NCI-H146 treated with DMSO at 0.1 percent for 48 hours (cell line): Measurements from ENCODE around the gene SLC35E4.
"Not testable (repeated sequence)": the region's sequence is repeated elsewhere in the genome, so short reads cannot be mapped to it uniquely, and the experiment has no call there.

Source experiments
- DNase-seq: peaks from one replicate; lab custom pipeline; 2025; ENCODE audit not compliant: unreplicated experiment; lab: John Stamatoyannopoulos, UW

The SLC35E4 gene, protein sequence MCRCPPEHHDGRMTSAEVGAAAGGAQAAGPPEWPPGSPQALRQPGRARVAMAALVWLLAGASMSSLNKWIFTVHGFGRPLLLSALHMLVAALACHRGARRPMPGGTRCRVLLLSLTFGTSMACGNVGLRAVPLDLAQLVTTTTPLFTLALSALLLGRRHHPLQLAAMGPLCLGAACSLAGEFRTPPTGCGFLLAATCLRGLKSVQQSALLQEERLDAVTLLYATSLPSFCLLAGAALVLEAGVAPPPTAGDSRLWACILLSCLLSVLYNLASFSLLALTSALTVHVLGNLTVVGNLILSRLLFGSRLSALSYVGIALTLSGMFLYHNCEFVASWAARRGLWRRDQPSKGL

GRCh38 chr22:30635273-30636225, at the start of gene SLC35E4:
Gene SLC35E4, plus strand, starts transcription at chr22:30635781. Its CDS starts 670 bp downstream, at chr22:30636451.
- peak; percentile 54 for DNase-seq

- no peak for DNase-seq
These were observed 49.2 kb upstream of the SLC35E4 start for GRCh38 chr22:30586414-30586813.

DNA sequence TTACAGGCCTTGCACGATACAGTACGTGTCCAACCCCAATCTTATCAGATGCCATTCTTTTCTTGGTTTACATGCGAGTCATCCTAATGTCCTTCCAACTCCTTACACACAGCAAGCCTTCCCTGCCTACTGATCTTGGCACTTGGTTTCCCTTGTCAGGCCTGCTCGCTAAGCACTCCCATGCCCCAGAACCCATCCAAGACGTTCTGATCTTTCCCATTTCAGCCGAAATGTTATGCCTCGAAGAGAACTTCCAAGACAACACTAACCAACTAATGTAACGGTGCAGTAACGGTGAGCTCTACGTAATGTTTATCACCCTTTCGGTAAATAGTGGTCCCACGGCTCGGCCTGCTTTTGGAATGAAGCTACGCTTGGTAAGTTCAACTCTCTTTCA, 44.4 kb upstream of the SLC35E4 start:
- DNase-seq, result no peak

GRCh38 chr22:30591588-30592359, 43.8 kb upstream of the SLC35E4 start, which contains the start of gene PES1:
Gene PES1, minus strand, starts transcription at chr22:30591910. Its CDS starts 77 bp downstream, at chr22:30591833.
- DNase-seq, result peak; percentile 91

DNA sequence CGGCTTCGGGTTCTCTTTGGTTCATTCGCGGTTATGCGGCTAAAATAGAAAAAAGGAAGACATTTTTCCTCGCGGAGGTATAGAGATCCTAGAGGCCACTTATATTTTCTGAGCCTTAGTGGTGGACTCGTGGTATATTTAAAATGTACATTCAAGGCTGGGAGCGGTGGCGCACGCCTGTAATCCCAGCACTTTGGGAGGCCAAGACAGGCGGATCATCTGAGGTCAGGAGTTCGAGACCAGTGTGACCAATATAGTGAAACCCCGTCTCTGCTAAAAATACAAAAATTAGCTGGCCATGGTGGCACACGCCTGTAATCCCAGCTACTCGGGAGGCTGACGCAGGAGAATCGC, 43.2 kb upstream of the SLC35E4 start:
- not testable (repeated sequence) for DNase-seq

DNA sequence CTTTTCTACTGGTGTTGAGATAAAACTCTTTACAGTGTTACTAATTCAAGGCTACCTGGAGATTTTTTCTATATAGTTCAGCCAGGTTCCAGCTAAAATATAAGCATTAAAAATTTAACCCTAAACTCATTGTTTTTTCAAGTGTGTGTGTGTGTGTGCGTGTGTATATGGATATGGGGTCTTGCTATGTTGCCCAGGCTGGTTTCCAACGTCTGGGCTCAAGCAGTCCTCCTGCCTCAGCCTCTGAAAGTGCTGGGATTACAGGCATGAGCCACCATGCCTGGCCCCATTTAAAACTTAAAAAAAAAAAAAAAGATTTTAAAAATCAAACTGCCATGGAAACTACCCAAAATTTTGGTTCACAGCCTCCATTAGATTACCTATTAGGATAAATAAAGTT, 39.4 kb upstream of the SLC35E4 start:
- no peak for DNase-seq

- DNase-seq, result no peak
These were observed 38.7 kb upstream of the SLC35E4 start for GRCh38 chr22:30596886-30597285.

DNA sequence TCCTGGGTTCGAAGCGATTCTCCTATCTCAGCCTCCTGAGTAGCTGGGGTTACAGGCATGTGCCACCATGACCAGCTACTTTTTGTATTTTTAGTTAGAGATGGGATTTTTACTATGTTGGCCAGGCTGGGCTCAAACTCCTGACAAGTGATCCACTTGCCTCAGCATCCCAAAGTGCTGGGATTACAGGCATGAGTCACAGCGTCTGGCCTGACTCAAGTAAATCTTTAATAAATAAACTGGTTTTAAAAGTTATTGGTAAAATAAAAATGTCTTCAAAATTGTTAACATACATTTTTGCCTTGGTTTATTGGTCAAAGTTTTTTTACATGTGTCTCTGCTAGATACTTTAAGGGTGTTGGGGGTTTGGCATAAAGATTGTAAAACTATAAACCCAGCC, 36.6 kb upstream of the SLC35E4 start:
- DNase-seq, result no peak

- DNase-seq, result no peak
These were observed 34.7 kb upstream of the SLC35E4 start for GRCh38 chr22:30600921-30601320.

- no peak for DNase-seq
These were observed 34.1 kb upstream of the SLC35E4 start for GRCh38 chr22:30601464-30601863.

DNA sequence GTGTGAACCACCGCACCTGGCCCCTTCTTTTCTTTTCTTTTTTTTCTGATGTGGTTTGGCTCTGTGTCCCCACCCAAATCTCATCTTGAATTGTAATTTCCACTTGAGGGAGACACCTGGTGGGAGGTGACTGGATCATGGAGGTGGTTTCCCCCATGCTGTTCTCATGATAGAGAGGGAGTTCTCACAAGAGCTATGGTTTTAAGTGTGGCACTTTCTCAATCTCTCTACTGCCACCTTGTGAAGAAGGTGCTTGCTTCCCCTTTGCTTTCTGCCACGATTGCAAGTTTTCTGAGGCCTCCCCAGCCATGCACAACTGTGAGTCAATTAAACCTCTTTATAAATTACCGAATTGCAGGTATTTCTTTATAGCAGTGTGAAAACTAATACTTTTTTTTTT, 33.5 kb upstream of the SLC35E4 start:
- peak; percentile 22 for DNase-seq

GRCh38 chr22:30603801-30604200, 31.8 kb upstream of the SLC35E4 start:
- DNase-seq, result no peak

DNA sequence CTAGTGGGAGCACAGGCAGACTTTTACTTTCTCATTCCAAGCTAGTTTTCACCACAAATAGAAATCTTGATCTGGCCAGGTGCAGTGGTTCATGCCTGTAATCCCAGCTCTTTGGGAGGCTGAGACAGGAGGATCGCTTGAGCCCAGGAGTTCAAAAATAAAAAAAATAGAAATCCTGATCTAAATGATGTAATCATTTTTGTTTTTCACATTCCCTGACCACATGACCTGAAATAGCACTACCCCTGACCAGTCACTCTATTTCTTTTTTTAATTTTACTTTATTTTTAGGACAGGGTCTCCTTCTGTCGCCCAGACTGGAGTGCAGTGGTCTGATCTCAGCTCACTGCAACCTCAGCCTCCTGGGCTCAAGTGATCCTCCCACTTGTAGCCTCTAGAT, 30.9 kb upstream of the SLC35E4 start:
- DNase-seq, result no peak

DNA sequence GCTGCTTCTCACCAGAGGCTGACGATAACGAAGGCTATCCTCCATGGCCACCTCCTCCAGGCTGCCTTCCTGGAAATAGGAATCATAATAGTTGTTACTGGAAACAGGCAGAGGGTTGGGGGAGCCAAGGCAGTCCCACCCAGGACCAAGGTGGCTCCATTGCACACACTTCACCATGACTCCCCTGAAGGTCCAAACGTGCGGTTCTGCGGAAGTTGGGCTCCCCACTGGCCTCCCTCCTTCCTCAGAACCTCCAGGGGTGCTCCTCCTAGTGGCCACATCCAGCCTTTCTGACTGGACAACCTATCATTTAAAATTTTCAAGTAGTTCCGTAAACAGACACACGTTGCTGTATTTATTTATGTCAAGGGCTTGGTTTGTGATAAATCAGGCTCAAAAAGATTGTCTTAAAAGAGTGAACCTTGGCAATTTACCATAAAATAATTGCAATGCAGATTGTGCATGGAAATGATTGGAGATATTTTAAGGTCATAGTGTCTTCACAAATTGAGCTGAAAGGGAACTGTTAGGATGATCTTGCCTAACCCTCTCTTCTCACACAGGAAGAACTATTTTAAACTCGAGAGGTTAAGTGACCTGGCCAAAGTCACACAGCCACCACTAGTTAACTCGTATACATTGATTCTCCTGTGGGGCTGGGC, 30.0 kb upstream of the SLC35E4 start:
- peak; percentile 12 for DNase-seq

DNA sequence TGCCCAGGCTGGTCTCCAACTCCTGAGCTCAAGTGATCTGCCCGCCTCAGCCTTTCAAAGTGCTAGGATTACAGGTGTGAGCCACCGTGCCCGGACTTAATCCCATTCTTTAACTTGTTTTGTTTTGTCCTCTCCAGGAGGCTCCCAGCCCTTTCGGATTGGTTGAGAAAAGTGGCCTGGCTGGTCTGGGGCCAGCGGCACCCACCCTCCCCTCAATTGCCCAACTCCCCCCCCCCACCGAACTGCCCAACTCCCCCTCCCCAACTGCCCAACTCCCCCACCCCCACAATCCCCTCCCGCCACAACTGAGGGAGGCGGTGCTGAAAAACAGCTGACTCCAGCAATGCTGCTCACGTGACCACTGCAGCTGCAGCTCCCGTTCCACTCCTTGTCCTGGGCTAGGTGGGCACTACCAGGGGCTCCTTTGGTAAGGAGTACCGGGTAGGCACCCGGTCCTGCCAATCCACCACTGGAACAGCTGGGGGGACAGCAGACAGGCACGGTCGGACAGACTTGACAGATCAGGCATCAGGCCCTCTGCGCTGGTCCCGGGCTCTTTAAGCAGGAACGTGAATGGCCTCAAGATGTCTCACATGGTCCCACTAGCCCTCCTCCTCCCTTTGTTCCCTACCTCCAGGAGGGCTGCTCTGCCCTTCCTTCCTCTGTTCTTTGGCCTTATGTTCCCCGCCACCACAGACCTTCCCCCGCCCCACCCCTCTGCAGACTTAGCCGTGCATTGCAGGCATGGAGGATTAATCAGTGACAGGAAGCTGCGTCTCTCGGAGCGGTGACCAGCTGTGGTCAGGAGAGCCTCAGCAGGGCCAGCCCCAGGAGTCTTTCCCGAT, 28.9 kb upstream of the SLC35E4 start, which contains the start of gene TCN2:
Gene TCN2, plus strand, starts transcription at position 720 of the 845 bp plus-strand sequence. CDS start 158 bp downstream, outside the sequence.
- DNase-seq, result peak; percentile 66

DNA sequence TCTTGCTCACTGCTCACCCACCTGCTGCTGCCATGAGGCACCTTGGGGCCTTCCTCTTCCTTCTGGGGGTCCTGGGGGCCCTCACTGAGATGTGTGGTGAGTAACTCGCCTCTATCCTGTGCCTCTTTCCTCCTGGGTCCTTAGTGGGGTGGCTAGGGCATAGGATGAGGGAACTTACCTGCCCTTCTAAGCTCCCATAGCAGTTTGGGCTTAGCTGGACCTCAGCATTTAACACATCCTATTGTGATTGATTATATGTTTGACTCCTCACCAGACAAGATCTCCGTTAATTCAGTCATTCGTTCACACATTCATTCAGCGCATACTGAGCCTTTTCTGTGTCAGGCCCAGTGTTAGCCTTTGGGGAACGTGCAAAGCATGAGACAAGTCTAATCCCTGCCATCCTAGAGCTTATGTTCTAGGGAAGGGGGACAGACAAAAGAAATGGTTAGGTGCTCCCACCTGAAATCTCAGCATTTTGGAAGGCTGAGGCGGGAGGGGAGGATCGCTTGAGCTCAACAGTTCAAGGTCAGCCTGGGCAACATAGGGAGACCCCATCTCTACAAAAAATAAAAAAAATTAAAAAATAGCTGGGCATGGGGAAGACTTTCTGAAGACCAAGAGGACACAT, 28.2 kb upstream of the SLC35E4 start:
- DNase-seq, result no peak

DNA sequence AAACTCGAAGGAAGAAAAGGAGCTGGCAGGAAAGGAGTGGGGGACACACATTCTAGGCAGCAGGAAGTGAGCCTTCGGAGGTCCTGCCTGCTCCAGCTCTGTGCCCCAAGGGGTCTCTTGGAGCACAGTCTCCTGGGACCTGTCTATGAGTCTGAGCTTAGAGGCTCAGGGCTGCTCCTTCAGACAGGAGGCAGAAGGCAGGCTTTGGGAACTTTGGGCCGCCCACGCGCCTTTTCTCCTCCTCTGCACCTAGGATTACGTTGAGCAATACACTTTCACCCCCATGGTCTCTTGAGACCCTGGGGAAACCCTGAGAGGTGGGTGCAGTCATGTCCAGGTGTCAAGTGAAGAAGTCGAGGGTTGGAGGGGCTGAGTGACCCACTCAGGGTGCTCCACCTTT, 27.6 kb upstream of the SLC35E4 start:
- no peak for DNase-seq

DNA sequence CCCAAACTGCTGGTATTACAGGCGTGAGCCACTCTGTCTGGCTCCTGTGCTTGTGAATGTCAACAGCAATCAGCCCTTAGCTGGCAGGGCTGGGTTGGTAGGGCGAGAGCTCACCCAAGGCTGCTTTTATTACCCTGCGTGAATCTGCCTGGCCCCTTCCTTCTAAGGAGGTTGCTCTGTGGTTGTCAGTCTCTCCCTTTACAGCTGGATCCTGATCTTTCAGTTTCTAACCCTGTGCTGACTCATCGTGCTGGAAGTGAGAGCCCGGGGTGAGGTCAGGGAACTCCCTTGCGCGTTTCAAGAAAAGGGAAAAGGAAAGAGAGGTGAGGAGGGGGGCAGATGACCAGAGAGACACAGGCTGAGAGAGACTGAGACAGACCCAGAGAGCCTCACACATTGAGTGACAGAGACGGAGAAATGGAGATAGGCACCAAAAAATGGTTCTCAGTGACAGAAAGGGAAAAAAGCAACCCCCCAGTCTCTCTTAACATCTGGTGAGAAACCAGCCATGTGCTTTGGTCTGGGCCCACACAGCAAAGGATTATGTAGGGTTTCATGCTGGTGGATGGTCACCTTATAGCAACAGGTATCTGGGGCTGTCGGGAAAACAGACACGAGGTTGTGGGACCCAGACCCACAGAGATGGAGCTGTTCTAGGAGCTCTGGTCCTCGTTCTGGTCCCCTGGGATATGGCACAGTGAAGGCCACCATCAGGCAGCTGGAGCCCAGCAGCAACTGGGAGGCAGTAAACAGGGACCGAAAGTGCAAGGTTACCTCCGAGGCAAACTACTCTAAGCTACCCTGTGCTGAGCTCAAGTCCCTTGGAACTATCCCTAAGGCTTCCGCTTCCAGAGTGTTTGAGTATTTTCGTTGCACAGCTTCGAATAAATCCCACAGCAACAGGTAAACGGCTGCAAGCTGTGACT, 26.1 kb upstream of the SLC35E4 start:
- DNase-seq, result no peak
